Measurements from ENCODE around the gene CACNB4. TPM values are rescaled to one million over a fixed set of nuclear protein-coding genes. Genes with fewer than 3 reads are reported as not detected.

CACNB4 gene
- total RNA-seq, 4 donors from 2014 or later, result 2.3 to 5.8 (median 2.8) TPM

DNA sequence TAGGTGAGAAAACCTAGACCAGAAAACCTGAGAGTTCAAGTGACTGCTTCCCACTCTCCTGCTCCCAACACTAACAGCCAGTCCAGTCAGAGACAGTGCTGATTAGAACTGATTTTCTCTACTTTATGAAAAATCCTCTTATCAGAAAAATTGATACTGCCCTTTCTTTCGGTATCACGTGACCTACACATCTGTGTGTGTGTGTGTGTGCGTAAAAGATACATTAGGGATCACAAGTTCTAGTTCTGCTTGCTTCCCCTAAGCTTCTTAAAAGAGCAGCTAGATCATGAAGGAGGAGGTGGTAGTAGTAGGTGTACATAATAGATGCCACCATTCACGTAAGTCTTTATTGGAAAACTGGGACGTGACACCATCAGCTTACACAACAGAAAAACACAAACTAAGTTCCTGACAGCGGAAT is 272.1 kb downstream of the CACNB4 start:
- TF ChIP-seq, protein P1, sequence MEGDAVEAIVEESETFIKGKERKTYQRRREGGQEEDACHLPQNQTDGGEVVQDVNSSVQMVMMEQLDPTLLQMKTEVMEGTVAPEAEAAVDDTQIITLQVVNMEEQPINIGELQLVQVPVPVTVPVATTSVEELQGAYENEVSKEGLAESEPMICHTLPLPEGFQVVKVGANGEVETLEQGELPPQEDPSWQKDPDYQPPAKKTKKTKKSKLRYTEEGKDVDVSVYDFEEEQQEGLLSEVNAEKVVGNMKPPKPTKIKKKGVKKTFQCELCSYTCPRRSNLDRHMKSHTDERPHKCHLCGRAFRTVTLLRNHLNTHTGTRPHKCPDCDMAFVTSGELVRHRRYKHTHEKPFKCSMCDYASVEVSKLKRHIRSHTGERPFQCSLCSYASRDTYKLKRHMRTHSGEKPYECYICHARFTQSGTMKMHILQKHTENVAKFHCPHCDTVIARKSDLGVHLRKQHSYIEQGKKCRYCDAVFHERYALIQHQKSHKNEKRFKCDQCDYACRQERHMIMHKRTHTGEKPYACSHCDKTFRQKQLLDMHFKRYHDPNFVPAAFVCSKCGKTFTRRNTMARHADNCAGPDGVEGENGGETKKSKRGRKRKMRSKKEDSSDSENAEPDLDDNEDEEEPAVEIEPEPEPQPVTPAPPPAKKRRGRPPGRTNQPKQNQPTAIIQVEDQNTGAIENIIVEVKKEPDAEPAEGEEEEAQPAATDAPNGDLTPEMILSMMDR (IDR thresholded peaks at IDR 0.05; ENCODE audit: low read depth), result no peak

DNA sequence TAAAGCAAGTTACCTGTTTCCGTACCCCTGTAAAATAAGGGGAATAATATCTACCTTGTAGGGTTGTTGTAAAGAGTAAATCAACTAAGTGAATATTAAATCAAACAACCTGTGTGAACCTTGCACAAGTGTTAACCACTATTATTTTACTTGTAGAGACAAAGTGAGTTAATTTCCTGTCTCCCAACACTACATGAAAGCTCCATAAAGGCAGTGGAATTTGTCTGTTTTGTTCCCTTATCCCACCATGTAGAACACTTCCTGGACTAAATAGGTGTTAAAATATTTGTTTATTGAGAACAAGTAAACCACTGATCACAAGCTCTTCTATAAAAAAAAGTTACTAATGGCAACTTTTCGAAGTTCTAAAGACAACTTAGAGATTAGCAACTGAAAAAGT is 274.0 kb downstream of the CACNB4 start:
- TF ChIP-seq, protein P1 (IDR thresholded peaks at IDR 0.05; ENCODE audit: low read depth), result no peak

DNA sequence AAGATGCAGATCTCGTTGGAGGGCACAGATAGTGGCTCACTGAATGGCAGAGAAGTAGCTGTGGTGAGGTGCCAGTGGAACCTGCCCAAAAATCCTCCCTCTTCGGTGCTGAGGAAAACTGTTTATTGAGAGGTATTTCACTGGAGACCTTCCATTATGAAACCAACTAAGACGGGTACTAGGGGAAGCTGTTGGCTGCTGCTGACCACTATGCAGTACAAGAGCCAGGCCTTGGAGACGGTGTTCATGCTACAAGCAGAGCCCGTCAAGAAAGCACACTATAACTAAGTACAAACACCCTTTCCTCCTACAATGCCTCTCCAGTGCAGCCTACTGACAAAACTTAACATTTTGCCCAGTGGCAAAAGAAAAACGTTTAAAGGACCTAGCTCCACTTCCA is 275.2 kb downstream of the CACNB4 start:
- TF ChIP-seq, protein P1 (IDR thresholded peaks at IDR 0.05; ENCODE audit: low read depth), result no peak

- TF ChIP-seq, protein P1 (IDR thresholded peaks at IDR 0.05; ENCODE audit: low read depth), result no peak
Measured at GRCh38 chr2:151819920-151820319, 278.9 kb downstream of the CACNB4 start.

- TF ChIP-seq, protein P1 (IDR thresholded peaks at IDR 0.05; ENCODE audit: low read depth), result no peak
Measured at GRCh38 chr2:151817929-151818328, 280.9 kb downstream of the CACNB4 start.

- TF ChIP-seq, protein P1 (IDR thresholded peaks at IDR 0.05; ENCODE audit: low read depth), result no peak
Measured at GRCh38 chr2:151816843-151817242, 282.0 kb downstream of the CACNB4 start.

- TF ChIP-seq, protein P1 (IDR thresholded peaks at IDR 0.05; ENCODE audit: low read depth), result no peak
Measured at GRCh38 chr2:151815821-151816489, 282.9 kb downstream of the CACNB4 start.

Data from subcutaneous adipose tissue (tissue), 4 donors.